Measurements from ENCODE around the gene MINDY3. TPM values are rescaled to one million over a fixed set of nuclear protein-coding genes. Genes with fewer than 3 reads are reported as not detected.

MINDY3 gene
- total RNA-seq, 4 donors from 2014 or later, result 32.8 to 44.2 (median 38.2) TPM

GRCh38 chr10:15841696-15842095, 18.6 kb downstream of the MINDY3 start:
- WGBS, 2 donors, result 84 to 96% methylated on average over 3 of the region's 3 CpGs
- no peaks in the 10 kb centered on the region for H3K4me1 ChIP-seq

GRCh38 chr10:15836807-15837206, 23.5 kb downstream of the MINDY3 start:
- Histone ChIP-seq H3K4me1 (no peaks in the 10 kb centered on the region), H3K36me3 (peaks cover 0 to 9% of the 10 kb centered on the region in 2 donors), H3K27ac (no peak overlapping the region), H3K9me3 (no peaks in the 10 kb centered on the region), H3K27me3 (no peaks in the 10 kb centered on the region), H3K4me3 (replicated peaks in 1 of 3) (no peak overlapping the region)
- no peak for TF ChIP-seq CTCF (IDR thresholded peaks at IDR 0.05)
- no peak for TF ChIP-seq POLR2A (IDR thresholded peaks at IDR 0.05)
- intact Hi-C loops (cut with DNase I), result no loop called here
- DNase-seq, result no peak
- WGBS, 2 donors, result 77 to 78% methylated on average over 4 of the region's 4 CpGs

More at GRCh38 chr10:15841696-15842095, 18.6 kb downstream of the MINDY3 start:
- Histone ChIP-seq H3K27me3 (no peaks in the 10 kb centered on the region), H3K36me3 (no peaks in the 10 kb centered on the region), H3K9me3 (no peaks in the 10 kb centered on the region), H3K27ac (no peak overlapping the region), H3K4me3 (replicated peaks in 1 of 3) (no peak overlapping the region)
- TF ChIP-seq POLR2A (IDR thresholded peaks at IDR 0.05) (no peak), CTCF (IDR thresholded peaks at IDR 0.05) (no peak)
- intact Hi-C loops (cut with DNase I), result no loop called here
- DNase-seq, result no peak

DNA sequence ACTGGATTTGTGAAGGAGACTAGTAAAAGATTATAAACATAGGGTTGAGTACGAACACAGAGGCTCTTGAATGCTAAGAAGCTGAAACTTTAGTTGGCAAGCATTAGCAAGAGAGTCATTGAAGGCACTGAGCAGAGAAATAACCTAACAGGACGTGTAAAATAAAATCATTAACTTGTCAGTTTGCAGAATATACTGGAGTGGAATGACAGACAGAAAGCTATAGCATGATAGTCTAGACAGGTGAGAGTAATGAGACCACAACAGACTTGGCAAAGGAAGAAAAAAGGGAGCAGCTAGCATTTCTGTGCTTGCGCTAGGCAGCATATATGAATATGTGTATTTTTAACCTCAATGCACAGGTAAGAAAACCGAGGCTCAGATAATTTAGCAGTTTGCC, 30.8 kb downstream of the MINDY3 start:
- no peak for DNase-seq
- no peak overlapping the region for H3K27ac ChIP-seq
- TF ChIP-seq POLR2A (IDR thresholded peaks at IDR 0.05), result no peak
- no peak for TF ChIP-seq CTCF (IDR thresholded peaks at IDR 0.05)
- H3K4me1 ChIP-seq, result no peaks in the 10 kb centered on the region
- H3K9me3 ChIP-seq, result no peaks in the 10 kb centered on the region
- intact Hi-C loops (cut with DNase I), result no loop called here
- 87 to 90% methylated on average over 4 of the region's 4 CpGs for WGBS, 2 donors
- H3K4me3 ChIP-seq (replicated peaks in 1 of 3), result no peak overlapping the region
- H3K36me3 ChIP-seq, result peaks cover 0 to 16% of the 10 kb centered on the region in 2 donors
- H3K27me3 ChIP-seq, result no peaks in the 10 kb centered on the region

DNA sequence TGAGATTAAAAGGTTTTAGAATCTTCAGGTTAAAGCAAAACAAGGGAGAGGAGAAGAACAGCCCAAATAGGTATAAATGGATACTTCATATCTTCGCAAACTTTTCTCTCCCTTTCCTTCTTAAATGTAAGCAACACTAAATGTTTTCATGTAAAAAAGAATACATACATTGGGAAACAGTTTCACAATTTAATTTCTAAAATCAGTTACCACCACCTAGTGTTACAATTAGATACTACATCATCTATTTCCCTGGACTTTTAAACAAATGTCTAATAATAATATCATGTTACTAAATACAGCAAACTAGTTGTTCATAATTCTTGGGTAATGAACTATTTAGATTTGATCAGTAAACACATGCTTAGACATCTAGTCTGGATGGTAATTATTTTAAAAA, 35.8 kb downstream of the MINDY3 start:
- 86 to 92% methylated on average over 1 of the region's 1 CpG for WGBS, 2 donors
- Histone ChIP-seq H3K27me3 (no peaks in the 10 kb centered on the region), H3K27ac (no peak overlapping the region), H3K4me1 (no peaks in the 10 kb centered on the region), H3K4me3 (replicated peaks in 1 of 3) (no peak overlapping the region), H3K36me3 (peaks cover 0 to 4% of the 10 kb centered on the region in 2 donors), H3K9me3 (no peaks in the 10 kb centered on the region)
- no peak for TF ChIP-seq POLR2A (IDR thresholded peaks at IDR 0.05)
- peak in 4 of 6 experiments; percentile 28 to 44 (median 38) for TF ChIP-seq CTCF (IDR thresholded peaks at IDR 0.05)
- DNase-seq, result no peak
- intact Hi-C loops (cut with DNase I), result no loop called here

DNA sequence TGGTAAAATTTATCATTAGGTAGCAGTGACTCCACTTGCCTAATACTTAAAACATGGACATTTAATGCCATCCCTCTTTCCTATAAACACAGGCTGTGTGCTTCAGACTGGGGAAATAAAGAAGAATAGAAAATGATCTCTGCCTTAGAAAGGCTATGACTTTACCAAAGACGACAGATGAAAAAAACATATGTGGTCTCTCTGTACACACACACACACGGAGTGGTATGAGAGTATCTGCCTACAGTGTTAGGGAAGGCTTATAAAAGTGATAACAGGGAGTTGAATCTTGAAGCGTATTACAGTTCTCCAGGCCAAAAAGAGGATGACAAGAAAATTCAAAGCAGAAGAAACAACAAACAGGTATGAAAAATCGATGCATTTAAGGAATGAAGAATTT, 38.2 kb downstream of the MINDY3 start:
- intact Hi-C loops (cut with DNase I), result no loop called here
- no peak overlapping the region for H3K4me3 ChIP-seq (replicated peaks in 1 of 3)
- no peak for DNase-seq
- WGBS, 2 donors, result 87% methylated on average over 4 of the region's 4 CpGs
- no peaks in the 10 kb centered on the region for H3K4me1 ChIP-seq
- H3K27ac ChIP-seq, result no peak overlapping the region
- no peaks in the 10 kb centered on the region for H3K27me3 ChIP-seq
- no peaks in the 10 kb centered on the region for H3K9me3 ChIP-seq
- no peaks in the 10 kb centered on the region for H3K36me3 ChIP-seq
- TF ChIP-seq POLR2A (IDR thresholded peaks at IDR 0.05) (no peak), CTCF (IDR thresholded peaks at IDR 0.05) (no peak)
